Cardiac muscle cell (in vitro differentiated cells and primary cell): ENCODE measurements around the gene CELF2. TPM values are rescaled to one million over a fixed set of nuclear protein-coding genes. Genes with fewer than 3 reads are reported as not detected.

Experiments
- DNase-seq, 2 donors: peaks; one replicate each; pipeline versions ENCODE4 v3.0.0 to v3.0.0-alpha.2; 2010 to 2017; ENCODE audit warnings: low read depth in 1 of 2, low spot score in 1 of 2
- H3K27ac ChIP-seq: fragments of 200-600 bp; sonication (generic); 2 replicates; pipeline ENCODE4 v1.5.1; 2016
- H3K27me3 ChIP-seq: fragments of 200-600 bp; sonication (generic); 2 replicates; pipeline ENCODE4 v1.6.0; 2016; ENCODE audit warnings: control low read depth
- H3K36me3 ChIP-seq: fragments of 200-600 bp; sonication (generic); 2 replicates; pipeline ENCODE4 v1.5.1; 2016; ENCODE audit warnings: control low read depth
- H3K4me1 ChIP-seq: fragments of 200-600 bp; sonication (generic); 2 replicates; pipeline ENCODE4 v1.8.1; 2017; ENCODE audit warnings: low read depth, mild to moderate bottlenecking, mixed run types
- H3K4me3 ChIP-seq: fragments of 200-600 bp; sonication (generic); 2 replicates; pipeline ENCODE4 v1.5.1; 2016; ENCODE audit warnings: mild to moderate bottlenecking
- H3K9me3 ChIP-seq: fragments of 200-600 bp; sonication (generic); 2 replicates; pipeline ENCODE4 v1.5.1; 2017; ENCODE audit warnings: low read depth, mild to moderate bottlenecking, control low read depth
- polyA plus RNA-seq: library from polyadenylated mRNA; unstranded; fragments of >200 nt; fragmentation: Nextera tagmentation; extraction: Ambion mirVana; gene quantifications from 2 replicates; pipeline ENCODE4 v1.2.1, GENCODE V29; 2016
- total RNA-seq: library from RNA; depleted of rRNA; stranded (reverse); fragments of >200 nt; gene quantifications from 2 replicates; pipeline ENCODE4 v1.2.3, GENCODE V29; 2016
- TF ChIP-seq, protein P1 (sequence below): IDR thresholded peaks from 2 replicates; pipeline ENCODE4 v1.5.1; 2012; ENCODE audit warnings: low read depth, mild to moderate bottlenecking, low read length

The CELF2 gene
- total and polyA plus RNA-seq, 2 experiments from 2014 or later, result 66.9 to 82.7 TPM

DNA sequence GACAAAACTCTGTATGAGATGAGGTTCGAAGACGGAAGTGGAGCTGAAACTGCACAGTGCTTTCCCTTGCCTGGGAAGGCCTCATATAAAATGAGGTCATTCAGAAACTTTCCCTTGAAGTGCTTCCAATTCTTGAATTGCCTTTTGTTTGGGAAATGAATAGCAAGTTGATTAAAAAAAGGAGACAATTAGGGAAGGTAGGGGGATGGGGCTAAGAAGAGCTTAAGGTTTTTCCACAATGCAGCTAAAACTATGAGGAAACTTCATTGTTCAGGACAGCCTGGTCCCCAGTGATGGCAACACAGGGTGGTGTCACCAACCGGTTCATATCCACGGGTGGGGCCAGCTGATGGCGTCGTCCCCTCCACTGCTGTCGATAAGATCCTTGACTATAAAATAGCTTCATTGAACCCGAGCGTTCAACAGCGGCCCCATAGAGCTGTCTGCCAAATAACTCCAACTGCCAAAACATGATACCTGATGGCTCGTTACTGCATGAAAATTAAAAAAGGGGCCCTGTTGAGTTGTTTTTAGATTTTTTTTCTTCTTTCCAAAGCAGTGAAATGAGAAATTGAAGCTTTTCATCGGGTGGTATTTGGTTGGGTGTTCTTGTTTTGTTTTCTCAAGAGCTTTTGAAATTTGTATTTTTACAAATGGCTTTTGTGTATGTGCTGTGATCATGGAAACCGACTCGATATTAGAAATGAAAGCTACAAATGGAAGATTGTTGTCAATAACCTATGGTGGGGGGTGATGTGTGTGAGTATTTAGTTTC is 2.8 kb upstream of the CELF2 start:
- no peak overlapping the region for H3K27ac ChIP-seq
- TF ChIP-seq, protein P1, sequence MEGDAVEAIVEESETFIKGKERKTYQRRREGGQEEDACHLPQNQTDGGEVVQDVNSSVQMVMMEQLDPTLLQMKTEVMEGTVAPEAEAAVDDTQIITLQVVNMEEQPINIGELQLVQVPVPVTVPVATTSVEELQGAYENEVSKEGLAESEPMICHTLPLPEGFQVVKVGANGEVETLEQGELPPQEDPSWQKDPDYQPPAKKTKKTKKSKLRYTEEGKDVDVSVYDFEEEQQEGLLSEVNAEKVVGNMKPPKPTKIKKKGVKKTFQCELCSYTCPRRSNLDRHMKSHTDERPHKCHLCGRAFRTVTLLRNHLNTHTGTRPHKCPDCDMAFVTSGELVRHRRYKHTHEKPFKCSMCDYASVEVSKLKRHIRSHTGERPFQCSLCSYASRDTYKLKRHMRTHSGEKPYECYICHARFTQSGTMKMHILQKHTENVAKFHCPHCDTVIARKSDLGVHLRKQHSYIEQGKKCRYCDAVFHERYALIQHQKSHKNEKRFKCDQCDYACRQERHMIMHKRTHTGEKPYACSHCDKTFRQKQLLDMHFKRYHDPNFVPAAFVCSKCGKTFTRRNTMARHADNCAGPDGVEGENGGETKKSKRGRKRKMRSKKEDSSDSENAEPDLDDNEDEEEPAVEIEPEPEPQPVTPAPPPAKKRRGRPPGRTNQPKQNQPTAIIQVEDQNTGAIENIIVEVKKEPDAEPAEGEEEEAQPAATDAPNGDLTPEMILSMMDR, result no peak
- H3K4me3 ChIP-seq, result no peak overlapping the region
- H3K9me3 ChIP-seq, result no peaks in the 10 kb centered on the region
- no peak for DNase-seq
- H3K27me3 ChIP-seq, result no peaks in the 10 kb centered on the region
- H3K36me3 ChIP-seq, result no peaks in the 10 kb centered on the region
- H3K4me1 ChIP-seq, result peaks cover 19% of the 10 kb centered on the region

DNA sequence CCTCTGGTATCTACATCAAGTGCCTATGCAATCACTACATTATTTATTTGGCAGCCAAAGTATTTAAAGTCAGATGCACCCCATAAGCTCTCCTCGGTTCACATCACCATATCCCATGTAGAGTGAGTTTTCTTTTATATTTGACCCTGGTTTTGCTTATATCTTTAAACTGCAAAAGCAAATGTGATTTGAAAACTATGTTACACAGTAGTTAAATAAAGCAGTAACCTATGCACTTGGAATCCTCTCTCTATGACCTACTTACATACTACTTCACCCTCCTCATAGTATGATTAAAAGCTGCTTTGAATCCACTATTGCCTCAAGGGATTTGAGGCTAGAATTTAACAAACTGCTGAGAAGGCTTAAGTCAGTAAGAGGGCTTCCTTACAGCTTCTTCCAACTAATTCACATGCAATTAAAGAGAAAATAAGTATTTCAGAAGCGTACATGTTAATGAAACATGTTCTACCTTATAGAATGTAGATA is 2.2 kb upstream of the CELF2 start:
- H3K36me3 ChIP-seq, result no peaks in the 10 kb centered on the region
- H3K9me3 ChIP-seq, result no peaks in the 10 kb centered on the region
- DNase-seq, result no peak
- peaks cover 25% of the 10 kb centered on the region for H3K4me1 ChIP-seq
- no peak overlapping the region for H3K4me3 ChIP-seq
- H3K27me3 ChIP-seq, result no peaks in the 10 kb centered on the region
- H3K27ac ChIP-seq, result no peak overlapping the region
- TF ChIP-seq, protein P1, result no peak

DNA sequence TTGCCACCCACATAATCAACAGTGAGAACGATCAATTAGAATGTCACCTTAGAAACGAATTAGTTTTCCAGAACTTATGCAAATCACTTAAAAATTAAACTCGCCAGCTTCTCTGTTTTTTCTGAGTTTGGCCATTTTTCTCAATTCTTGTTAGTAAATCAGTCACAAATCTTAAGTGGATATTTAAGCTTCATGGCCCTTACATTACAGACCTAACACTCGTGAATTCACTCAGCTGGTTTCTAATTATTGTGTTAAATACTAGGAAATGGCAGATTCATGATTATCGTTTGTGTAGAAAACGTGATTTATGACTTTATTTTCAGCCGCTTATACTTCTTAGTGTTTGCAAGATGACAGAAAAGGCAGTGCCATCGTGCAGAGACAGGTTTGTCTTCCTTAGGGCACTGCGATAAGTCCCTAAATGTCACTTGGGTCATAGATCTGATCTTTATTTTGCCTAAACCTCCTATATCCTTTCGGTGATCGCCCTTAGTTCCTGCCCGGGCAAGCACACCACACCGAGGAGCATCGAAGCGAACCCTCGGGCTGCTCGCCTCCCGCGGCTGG is 587 bp upstream of the CELF2 start:
- H3K27ac ChIP-seq, result peak overlapping the region; percentile 90
- DNase-seq, result no peak
- no peaks in the 10 kb centered on the region for H3K9me3 ChIP-seq
- peak overlapping the region; percentile 66 for H3K4me3 ChIP-seq
- H3K36me3 ChIP-seq, result no peaks in the 10 kb centered on the region
- TF ChIP-seq, protein P1, result no peak
- peaks cover 38% of the 10 kb centered on the region for H3K4me1 ChIP-seq
- no peaks in the 10 kb centered on the region for H3K27me3 ChIP-seq

DNA sequence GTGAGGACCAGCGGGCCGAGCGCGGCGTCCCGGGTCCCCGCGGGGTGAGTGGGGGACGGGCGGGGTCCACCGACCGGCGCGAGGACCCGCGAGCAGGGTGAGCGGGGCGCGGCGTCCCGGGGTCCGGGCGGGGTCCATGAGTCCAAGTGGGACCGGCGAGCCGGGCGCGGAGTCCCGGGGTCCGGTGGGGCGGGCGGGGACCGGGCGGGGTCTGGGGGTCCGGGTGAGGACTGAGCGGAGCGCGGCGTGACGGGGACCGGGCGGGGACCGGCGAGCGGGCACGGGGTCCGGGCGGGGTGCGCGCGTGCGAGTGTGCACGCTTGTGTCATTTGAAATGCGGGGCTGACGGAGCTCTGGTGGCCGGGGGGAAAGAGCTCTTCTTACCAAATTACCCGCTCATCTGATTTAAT is 765 bp downstream of the CELF2 start:
- H3K4me1 ChIP-seq, result peaks cover 38% of the 10 kb centered on the region
- H3K27ac ChIP-seq, result peak overlapping the region; percentile 90
- peak overlapping the region; percentile 64 for H3K4me3 ChIP-seq
- no peaks in the 10 kb centered on the region for H3K27me3 ChIP-seq
- peak in 1 of 2 donors; percentile 52 for DNase-seq
- H3K36me3 ChIP-seq, result no peaks in the 10 kb centered on the region
- H3K9me3 ChIP-seq, result no peaks in the 10 kb centered on the region
- TF ChIP-seq, protein P1, result no peak

DNA sequence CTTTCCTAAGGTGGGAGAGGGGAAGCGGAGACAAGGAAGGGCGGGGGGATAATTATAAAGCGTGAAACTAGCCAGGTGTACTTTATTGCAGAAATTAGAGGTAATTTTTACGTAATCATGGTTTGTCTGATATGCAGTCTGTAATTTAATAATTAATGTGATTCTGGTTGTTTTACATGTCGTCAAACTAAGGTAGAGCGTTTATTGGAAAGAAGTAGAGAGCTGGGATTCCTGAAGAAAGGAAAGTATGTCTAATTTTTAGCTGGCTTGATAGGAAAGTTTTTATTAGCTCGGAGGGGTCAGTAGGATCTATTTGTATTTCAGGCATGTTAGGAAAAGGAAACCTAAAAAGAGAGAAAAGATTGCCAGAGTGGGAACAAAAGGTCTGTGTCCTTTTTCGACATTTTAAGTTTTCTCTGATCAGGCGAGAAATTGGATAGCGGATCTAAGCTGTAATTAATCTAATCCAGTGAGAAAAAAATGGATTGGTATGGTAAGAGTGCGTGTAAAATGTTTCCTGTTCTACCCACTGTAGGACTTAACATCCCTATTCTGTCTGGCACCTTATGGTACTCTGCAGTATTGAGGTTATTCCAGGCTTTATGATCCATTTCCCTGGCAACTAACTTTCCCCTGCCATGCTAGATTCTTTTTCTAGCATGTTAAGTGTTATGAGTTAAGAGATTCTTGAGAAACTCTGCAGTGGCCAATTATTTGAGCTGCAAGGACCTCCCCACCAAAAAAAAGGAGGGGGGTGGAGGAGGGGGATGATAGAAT is 1.4 kb downstream of the CELF2 start:
- H3K27me3 ChIP-seq, result no peaks in the 10 kb centered on the region
- no peaks in the 10 kb centered on the region for H3K36me3 ChIP-seq
- TF ChIP-seq, protein P1, result no peak
- no peaks in the 10 kb centered on the region for H3K9me3 ChIP-seq
- peak overlapping the region; percentile 90 for H3K27ac ChIP-seq
- H3K4me3 ChIP-seq, result peak overlapping the region; percentile 64
- no peak for DNase-seq
- peaks cover 40% of the 10 kb centered on the region for H3K4me1 ChIP-seq
